IMR-90 (cell line): ENCODE measurements around the gene JADE2. TPM values are rescaled to one million over a fixed set of nuclear protein-coding genes. Genes with fewer than 3 reads are reported as not detected.

Experiments
- ATAC-seq: fragments of 200-7000 bp; cut with Tn5 transposase; 2 replicates; pipeline ENCODE4 v1.9.1; 2020; ENCODE audit warnings: low read depth, mild to moderate bottlenecking, moderate library complexity
- BruUV-seq: library from RNA; stranded (reverse); fragments of 400-500 nt; replicated peaks from 2 replicates; lab custom pipeline; 2021; lab: Mats Ljungman, UMichigan
- CTCF ChIA-PET: fragments of 300-600 bp; formaldehyde crosslinking; extraction: SDS; loops from one replicate; lab custom pipeline; 2021; ENCODE audit warnings: antibody characterized with exemption; lab: Yijun Ruan, JAX
- POLR2A ChIA-PET: fragments of 300-600 bp; sonication (Branson Sonifier 250); formaldehyde crosslinking; loops from one replicate; lab custom pipeline; 2022; ENCODE audit warnings: antibody characterized with exemption; ENCODE audit not compliant: unreplicated experiment; lab: Charles Lee
- DNase-seq: peaks from one replicate; pipeline ENCODE4 v3.0.0; 2013
- H2AFZ ChIP-seq: replicated peaks from 2 replicates; pipeline ENCODE3; 2013; ENCODE audit warnings: low read length, mild to moderate bottlenecking; ENCODE audit not compliant: poor library complexity
- H2AK5ac ChIP-seq: 2 replicates; pipeline ENCODE4 v1.6.1; 2013; ENCODE audit warnings: low read depth, low read length, inconsistent platforms
- H2AK9ac ChIP-seq: replicated peaks from 2 replicates; pipeline ENCODE3; 2013; ENCODE audit warnings: mild to moderate bottlenecking, low read depth, low read length, moderate library complexity; ENCODE audit not compliant: poor library complexity
- H2BK120ac ChIP-seq: 2 replicates; pipeline ENCODE4 v1.6.1; 2013; ENCODE audit warnings: low read depth, low read length, inconsistent platforms
- H2BK15ac ChIP-seq: 3 replicates; pipeline ENCODE4 v1.6.1; 2013; ENCODE audit warnings: low read depth, low read length, inconsistent platforms
- H2BK20ac ChIP-seq: 2 replicates; pipeline ENCODE4 v1.6.1; 2013; ENCODE audit warnings: low read depth, mild to moderate bottlenecking, inconsistent platforms, low read length, moderate library complexity
- H2BK5ac ChIP-seq: 2 replicates; pipeline ENCODE4 v1.6.1; 2013; ENCODE audit warnings: mild to moderate bottlenecking, low read depth, low read length, inconsistent platforms; ENCODE audit not compliant: poor library complexity, severe bottlenecking
- H3K14ac ChIP-seq: replicated peaks from 2 replicates; pipeline ENCODE4 v1.6.1; 2013; ENCODE audit warnings: low read depth, low read length, inconsistent platforms
- H3K18ac ChIP-seq: 2 replicates; pipeline ENCODE4 v1.6.1; 2013; ENCODE audit warnings: low read depth, low read length, control low read depth
- H3K23ac ChIP-seq: 2 replicates; pipeline ENCODE4 v1.6.1; 2013; ENCODE audit warnings: low read depth, low read length, inconsistent platforms
- H3K27ac ChIP-seq: 2 replicates; pipeline ENCODE4 v1.5.1; 2013; ENCODE audit warnings: mild to moderate bottlenecking, control low read depth, low read length; ENCODE audit not compliant: insufficient read depth
- H3K27me3 ChIP-seq: 2 replicates; pipeline ENCODE4 v1.6.1; 2013; ENCODE audit warnings: low read length; ENCODE audit not compliant: control insufficient read depth, insufficient read depth
- H3K36me3 ChIP-seq: 2 replicates; pipeline ENCODE4 v1.6.1; 2013; ENCODE audit warnings: low read length, mixed read lengths; ENCODE audit not compliant: control insufficient read depth, insufficient read depth
- H3K4ac ChIP-seq: 2 replicates; pipeline ENCODE4 v1.6.1; 2013; ENCODE audit warnings: low read depth, low read length, inconsistent platforms
- H3K4me1 ChIP-seq: 2 replicates; pipeline ENCODE4 v1.6.1; 2013; ENCODE audit warnings: low read length, mixed read lengths; ENCODE audit not compliant: control insufficient read depth, insufficient read depth
- H3K4me2 ChIP-seq: 2 replicates; pipeline ENCODE4 v1.6.1; 2013; ENCODE audit warnings: low read depth, mild to moderate bottlenecking, control low read depth, low read length, moderate library complexity
- H3K4me3 ChIP-seq: 2 replicates; pipeline ENCODE4 v1.5.1; 2013; ENCODE audit warnings: low read depth, mild to moderate bottlenecking, control low read depth, low read length, moderate library complexity; ENCODE audit not compliant: insufficient read depth
- H3K56ac ChIP-seq: 2 replicates; pipeline ENCODE4 v1.6.1; 2013; ENCODE audit warnings: low read length, inconsistent platforms; ENCODE audit not compliant: insufficient read depth; ENCODE audit errors: extremely low read depth
- H3K79me1 ChIP-seq, 2 experiments: 2 replicates each; pipeline ENCODE4 v1.6.1; 2013; ENCODE audit warnings: low read length in 2 of 2, inconsistent platforms in 1 of 2, low read depth in 1 of 2
- H3K9ac ChIP-seq: 2 replicates; pipeline ENCODE4 v1.6.1; 2013; ENCODE audit warnings: low read depth, low read length, control low read depth
- H3K9me1 ChIP-seq: 2 replicates; pipeline ENCODE4 v1.6.1; 2013; ENCODE audit warnings: low read length, inconsistent platforms; ENCODE audit not compliant: insufficient read depth
- H3K9me3 ChIP-seq: 2 replicates; pipeline ENCODE4 v1.6.1; 2013; ENCODE audit warnings: low read length; ENCODE audit not compliant: control insufficient read depth, insufficient read depth
- H4K20me1 ChIP-seq: 2 replicates; pipeline ENCODE4 v1.6.1; 2013; ENCODE audit warnings: low read length, inconsistent platforms; ENCODE audit not compliant: insufficient read depth
- H4K5ac ChIP-seq: 2 replicates; pipeline ENCODE4 v1.6.1; 2013; ENCODE audit warnings: mild to moderate bottlenecking, low read depth, low read length, control low read depth
- H4K8ac ChIP-seq, 2 experiments: 2 replicates each; pipeline ENCODE4 v1.6.1; 2013; ENCODE audit warnings: low read depth in 2 of 2, low read length in 2 of 2, control low read depth in 1 of 2, inconsistent platforms in 1 of 2
- H4K91ac ChIP-seq: 2 replicates; pipeline ENCODE4 v1.6.1; 2013; ENCODE audit warnings: low read depth, low read length, inconsistent platforms; ENCODE audit not compliant: insufficient read depth
- CHD1 ChIP-seq: IDR thresholded peaks from 2 replicates; pipeline ENCODE4 v1.6.1; 2012; ENCODE audit warnings: low read depth, low read length, improper control_type of control experiment
- NFE2L2 ChIP-seq: fragments of 150-350 bp; IDR thresholded peaks from 2 replicates; pipeline ENCODE4 v1.6.1; 2016; ENCODE audit warnings: low read depth, mild to moderate bottlenecking, low read length
- RFX5 ChIP-seq: IDR thresholded peaks from 2 replicates; pipeline ENCODE4 v1.8.0; 2012; ENCODE audit warnings: low read depth, mild to moderate bottlenecking, low read length, moderate library complexity
- WGBS, 2 experiments: methylation state at CpG; one replicate each; pipeline versions ENCODE4 v1.1.5 to v1.1.7; 2013; ENCODE audit warnings: missing lambda C conversion rate in 2 of 2; ENCODE audit not compliant: insufficient read length in 1 of 2; ENCODE audit errors: extremely low coverage in 2 of 2; 5-methylcytosine and 5-hydroxymethylcytosine counted together
- dilution Hi-C: fragments of 300-500 bp; cut with HindIII; formaldehyde crosslinking; loops from one replicate; pipeline ENCODE4 v1.14.3; 2018; ENCODE audit warnings: low sequenced_read_pairs; ENCODE audit not compliant: unreplicated experiment
- in situ Hi-C: fragments of 300-500 bp; cut with MboI; formaldehyde crosslinking; loops from 3 replicates; pipeline ENCODE4 v1.14.3; 2019; ENCODE audit warnings: low sequenced_read_pairs, inconsistent platforms, mixed read lengths
- intact Hi-C: fragments of 100-400 bp; cut with micrococcal nuclease; formaldehyde crosslinking; loops from 2 replicates; pipeline ENCODE4 v1.10.0; 2022
- polyA plus RNA-seq, 3 experiments: library from polyadenylated mRNA; depleted of rRNA; stranded (reverse); fragments of >200 nt; gene quantifications; 2 replicates each; pipeline ENCODE4 v1.2.3, GENCODE V29; 2012; ENCODE audit warnings: low replicate concordance in 1 of 3
- total RNA-seq: library from RNA; depleted of rRNA; stranded (reverse); fragments of >200 nt; gene quantifications from 2 replicates; pipeline ENCODE4 v1.2.3, GENCODE V29; 2012
- TF ChIP-seq, protein P1 (sequence below): conservative IDR thresholded peaks from 2 replicates; pipeline ENCODE4 v1.5.1; 2012; ENCODE audit warnings: mild to moderate bottlenecking, low read depth, low read length, improper control_type of control experiment

JADE2 gene
- total and polyA plus RNA-seq, 2 of the 4 experiments (the other 2 are of a cell fraction) = 13.3 to 14.9 TPM

DNA sequence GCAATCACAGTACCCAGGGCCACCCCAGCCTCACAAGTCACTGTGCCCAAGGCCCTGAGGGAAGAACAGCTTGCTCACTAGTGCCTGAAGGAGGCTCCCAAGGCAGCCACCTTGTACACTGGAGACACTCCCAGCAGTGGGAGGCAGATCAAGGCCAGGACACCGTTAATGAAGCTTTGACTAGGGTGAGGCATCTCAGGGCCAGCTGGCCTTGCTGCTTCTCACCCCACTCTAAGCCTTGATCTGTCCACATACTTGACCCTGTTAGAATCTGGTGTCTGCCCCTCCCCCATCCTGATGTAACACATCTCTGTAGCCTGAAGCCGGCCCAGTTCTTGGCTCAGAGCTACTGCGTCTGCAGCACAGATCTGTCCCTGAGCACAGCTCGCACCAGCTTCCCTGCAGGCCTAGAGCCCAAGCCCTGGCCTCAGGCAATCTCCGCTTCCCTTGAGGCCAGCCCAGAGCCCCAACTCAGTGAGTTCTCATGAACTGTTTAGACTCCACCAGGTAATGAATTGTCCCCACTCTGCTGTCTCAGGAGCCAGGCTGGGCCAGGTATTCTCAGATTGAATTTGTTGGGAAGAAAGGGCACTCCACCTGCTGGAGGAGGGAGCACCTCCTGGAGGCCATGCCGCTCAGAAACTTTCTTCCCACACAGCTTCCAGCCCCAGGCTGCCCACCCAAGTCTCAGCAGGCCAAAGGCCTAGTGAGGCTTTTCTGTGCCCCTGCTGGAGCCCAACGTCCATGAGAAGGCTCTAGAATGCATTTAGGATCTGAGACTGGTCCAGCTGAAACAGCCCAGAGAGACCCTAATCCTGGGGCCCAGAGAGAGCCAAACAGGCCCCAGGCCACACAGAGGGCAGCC, 13.4 kb upstream of the JADE2 start:
- ChIA-PET POLR2A (no interaction called here), CTCF (interaction anchor here (0.7 to 1.2 kb wide), 3 partner anchors 9 to 35 kb away, joined by 3 to 7 read pairs (median 3); no protein-coding TSS in a partner anchor)
- Histone ChIP-seq H3K9me1 (peaks cover 35% of the 10 kb centered on the region), H2BK120ac (peak overlapping the region; percentile 90), H3K23ac (peak overlapping the region; percentile 58), H2AFZ (peak overlapping the region; percentile 83), H3K36me3 (no peaks in the 10 kb centered on the region), H3K79me1 (no peaks in the 10 kb centered on the region), H2AK9ac (peak overlapping the region; percentile 93), H3K4ac (peak overlapping the region; percentile 91), H4K5ac (peak overlapping the region; percentile 4), H3K4me2 (no peak overlapping the region), H3K4me1 (peaks cover 27% of the 10 kb centered on the region), H4K91ac (peak overlapping the region; percentile 86), H2BK15ac (peak overlapping the region; percentile 78; the same call in 2 of the 3 replicates), H3K14ac (peak overlapping the region; percentile 78), H3K27me3 (no peaks in the 10 kb centered on the region), H3K9ac (no peak overlapping the region), H3K9me3 (no peaks in the 10 kb centered on the region), H3K4me3 (no peak overlapping the region), H3K18ac (peak overlapping the region; percentile 21; the same call in 1 of the 2 replicates), H3K56ac (no peak overlapping the region), H4K8ac (peak overlapping the region; percentile 5 to 81; a peak in 3 of 4 replicates), H3K27ac (peak overlapping the region; percentile 16; the same call in 1 of the 2 replicates), H2BK20ac (peak overlapping the region; percentile 87), H2AK5ac (peak overlapping the region; percentile 94), H4K20me1 (no peaks in the 10 kb centered on the region), H2BK5ac (peak overlapping the region; percentile 44)
- dilution Hi-C loops = no loop called here
- DNase-seq (peak; percentile 63), ATAC-seq (peak; percentile 81)
- TF ChIP-seq, protein P1, sequence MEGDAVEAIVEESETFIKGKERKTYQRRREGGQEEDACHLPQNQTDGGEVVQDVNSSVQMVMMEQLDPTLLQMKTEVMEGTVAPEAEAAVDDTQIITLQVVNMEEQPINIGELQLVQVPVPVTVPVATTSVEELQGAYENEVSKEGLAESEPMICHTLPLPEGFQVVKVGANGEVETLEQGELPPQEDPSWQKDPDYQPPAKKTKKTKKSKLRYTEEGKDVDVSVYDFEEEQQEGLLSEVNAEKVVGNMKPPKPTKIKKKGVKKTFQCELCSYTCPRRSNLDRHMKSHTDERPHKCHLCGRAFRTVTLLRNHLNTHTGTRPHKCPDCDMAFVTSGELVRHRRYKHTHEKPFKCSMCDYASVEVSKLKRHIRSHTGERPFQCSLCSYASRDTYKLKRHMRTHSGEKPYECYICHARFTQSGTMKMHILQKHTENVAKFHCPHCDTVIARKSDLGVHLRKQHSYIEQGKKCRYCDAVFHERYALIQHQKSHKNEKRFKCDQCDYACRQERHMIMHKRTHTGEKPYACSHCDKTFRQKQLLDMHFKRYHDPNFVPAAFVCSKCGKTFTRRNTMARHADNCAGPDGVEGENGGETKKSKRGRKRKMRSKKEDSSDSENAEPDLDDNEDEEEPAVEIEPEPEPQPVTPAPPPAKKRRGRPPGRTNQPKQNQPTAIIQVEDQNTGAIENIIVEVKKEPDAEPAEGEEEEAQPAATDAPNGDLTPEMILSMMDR = no peak
- no peak for TF ChIP-seq RFX5
- no peak for TF ChIP-seq NFE2L2
- TF ChIP-seq CHD1 = no peak
- in situ Hi-C loops = no loop called here
- BruUV-seq = no TSS peak
- WGBS, 2 experiments = 44% methylated on average over 6 of the region's 7 CpGs; no CpG with 5 or more reads in 1 of the 2 experiments
- intact Hi-C loops = loop anchor here (2.0 kb wide), 1 partner anchor 45 kb away; no protein-coding TSS in a partner anchor
